ENCODE measurements around the gene ACVR1B. TPM values are rescaled to one million over a fixed set of nuclear protein-coding genes. Genes with fewer than 3 reads are reported as not detected.

Gene ACVR1B
- total and polyA plus RNA-seq, 2 donors (not counting 1 experiment from before 2014, with no cell fraction given) = 3.4 to 10.6 TPM

- peaks cover 5% of the 10 kb centered on the region for H3K9me3 Mint-ChIP-seq (ENCODE audit: insufficient read depth)
- intact Hi-C loops (cut with micrococcal nuclease) = no loop called here
Measured at GRCh38 chr12:51944608-51945233, 6.8 kb upstream of the ACVR1B start.

More at GRCh38 chr12:51944608-51945233, 6.8 kb upstream of the ACVR1B start:
- Mint-ChIP-seq H3K4me3 (no peak overlapping the region), H3K27ac (no peak overlapping the region), H3K27me3 (peaks cover 62% of the 10 kb centered on the region), H3K4me1 (no peaks in the 10 kb centered on the region)
- ATAC-seq (ENCODE audit: low read depth) = no peak
- Histone ChIP-seq H3K36me3 (replicated peaks in 1 of 2; ENCODE audit: control extremely low read depth in 1 of 2, control insufficient read depth in 1 of 2, extremely low read depth in 1 of 2, insufficient read depth in 2 of 2, low read length in 1 of 2) (no peaks in the 10 kb centered on the region), H3K79me2 (ENCODE audit: control insufficient read depth, insufficient read depth, low read length) (no peaks in the 10 kb centered on the region), H3K9ac (ENCODE audit: low read length) (no peak overlapping the region), H2AFZ (ENCODE audit: insufficient read depth, low read depth, low read length, poor library complexity, severe bottlenecking) (no peak overlapping the region), H3K9me3 (ENCODE audit: control extremely low read depth in 1 of 3, control insufficient read depth in 2 of 3, insufficient read depth in 1 of 3, low read length in 2 of 3) (peaks cover 0 to 16% (median 11%) of the 10 kb centered on the region in 3 donors), H3K4me3 (ENCODE audit: control extremely low read depth in 1 of 5, extremely low read depth in 1 of 5, insufficient read depth in 1 of 5, low read depth in 2 of 5, low read length in 4 of 5) (no peak overlapping the region), H3K4me2 (replicated peaks; ENCODE audit: low read depth, low read length, poor library complexity, severe bottlenecking) (no peak overlapping the region), H4K20me1 (ENCODE audit: control insufficient read depth, insufficient read depth, low read length, poor library complexity, severe bottlenecking) (no peaks in the 10 kb centered on the region), H3K27me3 (replicated peaks in 1 of 4; ENCODE audit: control extremely low read depth in 1 of 4, control insufficient read depth in 3 of 4, insufficient read depth in 4 of 4, low read length in 3 of 4) (peaks cover 0 to 29% (median 12%) of the 10 kb centered on the region in 4 experiments), H3K4me1 (ENCODE audit: control insufficient read depth in 2 of 2, insufficient read depth in 2 of 2, low read length in 2 of 2) (no peaks in the 10 kb centered on the region), H3K27ac (ENCODE audit: low read length in 2 of 2) (no peak overlapping the region)
- ChIA-PET CTCF (no interaction called here), POLR2A (no interaction called here)
- TF ChIP-seq EZH2 (IDR thresholded peaks at IDR 0.05; ENCODE audit: borderline replicate concordance, insufficient read depth, low read depth, low read length, poor library complexity, severe bottlenecking) (no peak), CTCF (IDR thresholded peaks at IDR 0.05) (no peak)
- no CpG with 5 or more reads among the region's 1 CpG for WGBS (ENCODE audit: insufficient coverage)
- no peak for DNase-seq

Measured in B cell (primary cell).